Hematopoietic multipotent progenitor cell treated with erythropoietin and hydrocortisone succinate and interleukin-3 and kit ligand, for 6 days (in vitro differentiated cells): ENCODE data around the gene MPC1.
"Not testable (repeated sequence)": the region's sequence is repeated elsewhere in the genome, so short reads cannot be mapped to it uniquely, and the experiment has no call there.

Experiments used
- DNase-seq: peaks from one replicate; pipeline ENCODE4 v3.0.0-alpha.2; 2015

Gene MPC1

GRCh38 chr6:166379103-166379586 lies 3.6 kb downstream of the MPC1 start:
- DNase-seq, result no peak

DNA sequence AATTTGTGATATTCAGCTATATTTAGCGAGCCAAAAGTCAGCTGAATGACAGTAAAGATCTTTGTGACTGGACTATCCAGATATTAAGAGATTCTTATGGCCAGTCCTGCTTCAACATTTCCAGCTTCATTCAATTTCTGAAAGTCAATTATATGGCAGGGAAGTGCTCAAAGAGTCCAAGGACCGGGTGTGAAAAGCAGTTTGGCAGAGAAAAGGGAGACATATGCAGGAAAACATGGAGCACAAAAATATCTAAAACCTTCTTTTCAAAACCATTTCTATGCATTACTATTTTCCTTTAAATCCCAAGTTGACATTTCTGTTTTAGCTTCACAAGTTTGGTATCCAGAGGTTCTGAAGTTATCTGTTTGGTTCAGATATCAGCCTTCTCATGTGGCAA lies 5.0 kb downstream of the MPC1 start:
- no peak for DNase-seq

DNA sequence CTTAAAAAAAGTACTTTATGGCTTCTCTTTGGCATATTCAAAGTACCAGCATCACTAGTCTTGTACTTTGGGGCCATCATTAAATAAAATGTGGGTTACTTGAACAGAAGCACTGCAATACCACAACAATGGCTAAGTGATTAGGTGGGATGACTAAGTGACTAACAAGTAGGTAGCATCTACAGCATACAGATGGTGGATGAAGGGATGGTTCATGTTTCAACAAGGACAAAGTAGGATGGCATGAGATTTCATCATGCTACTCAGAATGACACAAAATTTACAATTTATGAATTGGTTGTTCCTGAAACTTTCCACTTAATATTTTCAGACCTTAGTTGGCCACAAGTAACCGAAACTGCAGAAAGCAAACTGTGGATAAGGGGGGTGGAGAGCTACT lies 7.7 kb downstream of the MPC1 start:
- no peak for DNase-seq

DNA sequence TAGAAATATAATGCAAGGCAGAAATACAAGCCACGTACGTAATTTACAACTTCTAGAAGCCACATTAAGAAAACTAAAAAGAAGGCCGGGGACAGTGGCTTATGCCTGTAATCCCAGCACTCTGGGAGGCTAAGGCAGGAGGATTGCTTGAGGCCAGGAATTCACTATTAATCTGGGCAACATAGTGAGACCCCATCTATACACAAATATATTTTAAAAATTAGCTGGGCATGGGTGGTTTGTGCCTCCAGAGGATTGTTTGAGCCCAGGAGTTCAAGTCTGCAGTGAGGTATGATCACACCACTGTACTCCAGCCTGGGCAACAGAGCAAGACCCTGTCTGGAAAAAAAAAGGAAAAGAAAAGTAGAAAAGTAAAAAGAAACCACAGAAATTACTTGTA lies 12.3 kb downstream of the MPC1 start:
- DNase-seq, result no peak

DNA sequence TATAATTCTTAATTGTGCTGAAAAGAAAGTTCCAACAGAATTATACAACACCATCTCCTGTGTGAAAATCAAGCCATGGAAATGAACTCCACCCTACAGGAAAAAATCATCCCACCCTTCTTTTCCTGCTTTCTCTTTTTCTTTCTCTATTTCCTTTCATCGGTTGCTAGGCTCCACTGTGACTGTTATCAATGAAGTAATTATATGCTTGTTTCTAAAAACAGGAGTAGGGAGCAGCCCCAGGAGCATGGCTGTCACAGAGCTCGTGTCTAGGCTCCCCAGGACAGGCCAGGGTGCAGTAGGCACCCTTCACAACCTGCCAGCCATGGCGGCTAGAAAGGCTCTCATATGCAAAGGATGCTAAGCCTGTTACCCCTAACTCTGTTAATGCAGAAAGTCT lies 13.0 kb downstream of the MPC1 start:
- DNase-seq, result no peak

DNA sequence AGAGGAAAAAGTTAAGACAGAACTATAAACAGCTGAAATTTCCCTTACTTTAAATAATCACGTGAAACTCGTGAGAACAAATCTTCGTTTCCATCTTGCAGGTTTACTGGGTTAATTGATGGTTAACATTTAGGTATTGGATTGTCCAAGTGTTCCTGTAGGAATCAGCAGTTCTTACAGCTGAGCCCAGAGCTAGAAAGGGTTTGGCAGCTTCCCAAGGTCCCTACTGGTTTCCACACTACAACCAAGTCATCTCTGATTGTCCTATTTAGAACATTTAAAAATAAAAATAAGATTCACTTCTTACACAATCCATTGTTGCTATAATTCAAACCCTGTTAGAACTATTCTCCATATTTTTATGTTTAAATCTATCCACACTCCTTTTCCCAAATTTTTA lies 15.8 kb downstream of the MPC1 start:
- no peak for DNase-seq

DNA sequence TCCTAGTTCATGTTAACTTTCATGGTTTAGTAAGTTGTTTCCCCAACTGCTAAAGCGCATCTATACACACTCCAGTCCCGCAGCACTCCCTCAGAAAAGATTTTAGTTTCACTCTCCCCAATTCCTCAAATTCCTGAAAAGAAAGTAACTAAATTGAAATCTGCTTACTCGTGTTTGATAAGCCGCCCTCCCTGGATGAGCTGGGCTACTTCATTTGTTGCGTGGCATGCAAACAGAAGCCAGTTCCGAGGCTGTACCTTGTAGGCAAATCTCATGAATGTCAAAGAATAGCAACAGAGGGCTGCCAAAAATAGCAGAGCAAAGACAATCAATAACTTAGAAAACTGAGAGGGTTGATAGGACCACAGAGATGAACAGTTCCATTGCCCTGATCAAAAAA lies 16.9 kb downstream of the MPC1 start:
- DNase-seq, result no peak

- DNase-seq, result no peak
Observed at GRCh38 chr6:166365221-166365620, 17.5 kb downstream of the MPC1 start.

DNA sequence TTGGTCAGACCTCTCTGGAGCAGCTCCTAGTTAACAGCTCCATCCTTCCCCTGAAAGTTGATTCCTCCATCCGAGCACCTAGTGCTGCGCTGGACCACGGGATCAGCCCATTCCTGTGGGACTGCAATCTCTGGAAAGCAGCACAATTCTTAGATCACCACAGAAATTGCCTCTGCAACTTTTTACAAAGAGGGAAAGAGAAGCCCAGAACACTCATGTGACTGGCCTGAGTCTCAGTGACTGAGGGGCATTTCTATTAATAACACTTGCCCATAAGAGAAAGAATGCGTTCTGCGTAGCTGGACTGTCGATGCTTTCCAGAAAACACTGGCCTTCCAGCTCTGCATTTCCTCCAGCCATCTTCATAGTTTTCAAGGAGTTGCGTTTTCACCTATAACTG lies 18.3 kb downstream of the MPC1 start:
- DNase-seq, result no peak

GRCh38 chr6:166362427-166362826 lies 20.3 kb downstream of the MPC1 start:
- DNase-seq, result not testable (repeated sequence)

GRCh38 chr6:166361077-166361429 lies 21.7 kb downstream of the MPC1 start:
- DNase-seq, result peak; percentile 34

- peak; percentile 48 for DNase-seq
Observed at GRCh38 chr6:166360243-166361076, 22.3 kb downstream of the MPC1 start.

DNA sequence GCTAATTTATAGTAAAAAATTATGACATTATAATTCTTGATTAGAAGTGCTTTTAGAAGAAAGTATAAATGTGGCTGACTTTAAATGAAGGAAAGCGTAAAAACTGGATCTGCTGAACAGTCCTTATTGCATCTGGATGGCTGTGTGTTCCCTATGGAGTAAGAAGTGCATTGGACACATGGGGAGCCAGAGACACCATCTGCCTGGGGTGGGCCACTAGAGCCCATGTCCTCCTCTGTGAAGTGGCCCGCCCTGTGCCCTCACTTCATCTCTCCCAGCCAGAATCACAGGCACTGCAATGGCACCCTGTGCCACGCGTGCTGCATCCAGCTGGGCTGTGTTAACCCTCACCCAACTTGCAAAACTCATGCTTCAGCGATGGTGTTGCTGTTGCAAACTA lies 27.2 kb downstream of the MPC1 start:
- DNase-seq, result no peak

GRCh38 chr6:166354965-166355364 lies 27.8 kb downstream of the MPC1 start:
- no peak for DNase-seq

GRCh38 chr6:166354143-166354542 lies 28.6 kb downstream of the MPC1 start:
- no peak for DNase-seq

- no peak for DNase-seq
Observed at GRCh38 chr6:166353507-166353906, 29.2 kb downstream of the MPC1 start.

- no peak for DNase-seq
Observed at GRCh38 chr6:166352923-166353322, 29.8 kb downstream of the MPC1 start.

- peak; percentile 68 for DNase-seq
Observed at GRCh38 chr6:166351715-166352285, 30.9 kb downstream of the MPC1 start.

- peak; percentile 42 for DNase-seq
Observed at GRCh38 chr6:166348305-166348949, 34.3 kb downstream of the MPC1 start.

- DNase-seq, result no peak
Observed at GRCh38 chr6:166346965-166347364, 35.8 kb downstream of the MPC1 start.

- no peak for DNase-seq
Observed at GRCh38 chr6:166346449-166346848, 36.3 kb downstream of the MPC1 start.

DNA sequence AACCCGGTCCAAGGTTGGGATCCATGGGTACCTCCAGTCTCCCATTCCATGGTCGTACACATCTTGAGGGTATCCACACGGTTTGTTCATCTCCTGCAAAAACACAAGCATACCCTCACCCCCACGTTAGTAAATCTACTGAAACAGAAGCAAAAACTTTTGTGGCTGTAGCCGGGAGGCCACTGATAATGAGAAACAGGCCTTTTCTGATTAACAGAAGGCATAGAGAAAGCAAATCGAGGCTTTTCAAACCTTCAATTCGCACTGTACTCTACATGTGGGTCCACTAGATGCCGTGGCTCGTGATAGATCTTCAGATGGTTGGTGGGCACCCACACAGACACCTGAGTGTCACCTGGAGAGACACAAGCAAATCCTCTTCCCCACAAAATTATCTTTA lies 37.1 kb downstream of the MPC1 start:
- not testable (repeated sequence) for DNase-seq

DNA sequence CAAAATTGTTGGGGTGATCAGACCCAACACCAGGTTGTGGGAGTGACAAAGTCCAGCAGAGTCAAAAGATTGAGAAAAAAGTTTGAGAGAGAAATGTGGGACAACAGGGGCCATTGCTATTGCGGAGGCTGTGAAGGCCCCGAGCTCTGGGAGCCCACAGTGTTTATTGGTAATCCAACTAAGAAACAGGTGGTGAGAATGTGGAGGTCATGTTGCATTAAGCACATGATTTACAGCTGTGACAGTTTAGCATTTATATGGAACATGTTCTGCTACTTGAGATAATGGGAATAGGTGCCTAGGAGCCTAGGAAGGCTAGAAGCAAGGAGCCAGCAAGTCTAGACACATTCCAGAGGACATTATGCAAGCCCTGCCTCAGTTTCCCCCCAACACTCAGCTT lies 37.8 kb downstream of the MPC1 start:
- DNase-seq, result not testable (repeated sequence)

DNA sequence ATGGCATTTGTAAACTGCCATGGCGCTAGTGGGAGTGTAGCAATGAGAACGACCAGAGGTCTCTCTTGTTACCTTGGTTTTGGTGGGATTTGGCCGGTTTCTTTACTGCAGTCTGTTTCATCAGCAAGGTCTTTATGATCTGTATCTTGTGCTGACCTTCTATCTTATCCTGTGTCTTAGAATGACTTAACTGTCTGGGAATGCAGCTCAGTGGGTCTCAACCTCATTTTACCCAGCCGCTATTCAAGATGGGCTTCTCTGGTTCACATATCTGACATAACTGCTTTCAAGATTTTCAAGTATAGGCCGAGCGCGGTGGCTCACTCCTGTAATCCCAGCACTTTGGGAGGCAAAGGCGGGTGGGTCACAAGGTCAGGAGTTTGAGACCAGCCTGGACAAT lies 38.5 kb downstream of the MPC1 start:
- no peak for DNase-seq
